ENCODE measurements around the gene GATA6. TPM values are rescaled to one million over a fixed set of nuclear protein-coding genes. Genes with fewer than 3 reads are reported as not detected.

GATA6 gene
- total and polyA plus RNA-seq, 10 of the 15 experiments (the other 5 are each of a cell fraction or from before 2014, with no cell fraction given), result 0.04 to 0.05 TPM; not detected in 8

DNA sequence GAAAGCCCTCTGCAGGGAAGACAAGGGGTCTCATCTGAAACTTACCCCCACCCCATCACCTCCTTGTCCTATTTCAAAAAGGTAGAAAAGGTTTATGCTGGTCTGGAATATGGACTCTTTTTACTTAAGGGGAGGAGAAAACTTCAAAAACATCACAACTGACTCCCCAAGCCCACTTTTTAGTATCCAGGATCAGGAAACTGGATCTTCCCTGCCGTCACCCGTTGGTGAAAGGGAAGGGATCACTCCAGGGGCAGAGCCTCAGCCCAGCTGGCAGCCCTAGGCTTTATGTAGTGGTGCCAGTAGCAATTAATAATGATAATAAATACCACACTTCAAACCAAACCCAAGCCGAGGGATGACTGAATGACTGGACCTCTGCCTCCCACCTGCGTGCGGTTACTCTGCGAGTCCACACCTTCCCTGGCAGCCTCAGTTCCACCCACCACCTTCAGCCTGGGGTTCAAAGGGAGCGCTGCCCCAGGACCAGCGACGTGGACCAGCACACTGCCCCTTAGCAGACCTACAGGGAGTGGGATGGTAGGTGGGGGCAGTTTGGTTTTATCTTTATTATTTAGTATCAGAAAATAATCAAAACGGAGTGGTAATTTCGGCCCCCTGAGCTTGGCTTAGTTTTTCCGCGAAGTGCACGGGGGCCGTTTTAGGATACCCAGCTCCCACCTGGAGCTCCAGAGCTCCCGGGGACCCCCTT, 4.9 kb upstream of the GATA6 start:
- ChIA-PET CTCF (interaction anchor here (0.5 kb wide), 1 partner anchor 91 kb away, joined by 5 read pairs; no protein-coding TSS in a partner anchor), SMC1A (ENCODE audit: uncharacterized antibody, unreplicated experiment) (no interaction called here), RAD21 (ENCODE audit: unreplicated experiment) (no interaction called here), POLR2A (no interaction called here)
- H3K9ac ChIP-seq (ENCODE audit: control insufficient read depth, insufficient read depth, low read length), result no peak overlapping the region
- no TSS peak for BruUV-seq (replicated peaks)
- H3K79me2 ChIP-seq (ENCODE audit: control insufficient read depth, insufficient read depth, low read length), result no peaks in the 10 kb centered on the region
- H3K27ac ChIP-seq (ENCODE audit: control insufficient read depth, insufficient read depth), result no peak overlapping the region
- peaks cover 6 to 12% of the 10 kb centered on the region in 2 experiments; a peak in 3 of 4 replicates for H3K27me3 ChIP-seq (replicated peaks in 1 of 2; ENCODE audit: control insufficient read depth in 2 of 2, insufficient read depth in 2 of 2, low read length in 1 of 2)
- H3K4me1 ChIP-seq (ENCODE audit: control insufficient read depth, insufficient read depth, low read length), result no peaks in the 10 kb centered on the region
- WGBS (ENCODE audit: insufficient coverage, insufficient replicate concordance, low lambda C conversion rate, missing lambda C conversion rate), result 61% methylated on average over 16 of the region's 16 CpGs
- no peak overlapping the region for H2AFZ ChIP-seq (ENCODE audit: control insufficient read depth, low read depth, low read length)
- H3K36me3 ChIP-seq (ENCODE audit: control insufficient read depth in 2 of 2, insufficient read depth in 2 of 2, low read length in 1 of 2), result no peaks in the 10 kb centered on the region
- DNase-seq (ENCODE audit: low read depth, low spot score), result no peak
- in situ Hi-C loops (cut with MboI), result no loop called here
- no peak overlapping the region for H3K4me2 ChIP-seq (ENCODE audit: control insufficient read depth, insufficient read depth)
- H4K20me1 ChIP-seq (ENCODE audit: control insufficient read depth, insufficient read depth), result no peaks in the 10 kb centered on the region
- intact Hi-C loops (cut with micrococcal nuclease; ENCODE audit: unreplicated experiment), result no loop called here
- H3K4me3 ChIP-seq, result no peak overlapping the region
- H3K9me3 ChIP-seq (replicated peaks; ENCODE audit: control insufficient read depth, insufficient read depth, low read length), result no peaks in the 10 kb centered on the region; the same call in 2 of the 3 replicates
- ATAC-seq, result no peak
- no peak for FAIRE-seq
- TF ChIP-seq, protein P1, sequence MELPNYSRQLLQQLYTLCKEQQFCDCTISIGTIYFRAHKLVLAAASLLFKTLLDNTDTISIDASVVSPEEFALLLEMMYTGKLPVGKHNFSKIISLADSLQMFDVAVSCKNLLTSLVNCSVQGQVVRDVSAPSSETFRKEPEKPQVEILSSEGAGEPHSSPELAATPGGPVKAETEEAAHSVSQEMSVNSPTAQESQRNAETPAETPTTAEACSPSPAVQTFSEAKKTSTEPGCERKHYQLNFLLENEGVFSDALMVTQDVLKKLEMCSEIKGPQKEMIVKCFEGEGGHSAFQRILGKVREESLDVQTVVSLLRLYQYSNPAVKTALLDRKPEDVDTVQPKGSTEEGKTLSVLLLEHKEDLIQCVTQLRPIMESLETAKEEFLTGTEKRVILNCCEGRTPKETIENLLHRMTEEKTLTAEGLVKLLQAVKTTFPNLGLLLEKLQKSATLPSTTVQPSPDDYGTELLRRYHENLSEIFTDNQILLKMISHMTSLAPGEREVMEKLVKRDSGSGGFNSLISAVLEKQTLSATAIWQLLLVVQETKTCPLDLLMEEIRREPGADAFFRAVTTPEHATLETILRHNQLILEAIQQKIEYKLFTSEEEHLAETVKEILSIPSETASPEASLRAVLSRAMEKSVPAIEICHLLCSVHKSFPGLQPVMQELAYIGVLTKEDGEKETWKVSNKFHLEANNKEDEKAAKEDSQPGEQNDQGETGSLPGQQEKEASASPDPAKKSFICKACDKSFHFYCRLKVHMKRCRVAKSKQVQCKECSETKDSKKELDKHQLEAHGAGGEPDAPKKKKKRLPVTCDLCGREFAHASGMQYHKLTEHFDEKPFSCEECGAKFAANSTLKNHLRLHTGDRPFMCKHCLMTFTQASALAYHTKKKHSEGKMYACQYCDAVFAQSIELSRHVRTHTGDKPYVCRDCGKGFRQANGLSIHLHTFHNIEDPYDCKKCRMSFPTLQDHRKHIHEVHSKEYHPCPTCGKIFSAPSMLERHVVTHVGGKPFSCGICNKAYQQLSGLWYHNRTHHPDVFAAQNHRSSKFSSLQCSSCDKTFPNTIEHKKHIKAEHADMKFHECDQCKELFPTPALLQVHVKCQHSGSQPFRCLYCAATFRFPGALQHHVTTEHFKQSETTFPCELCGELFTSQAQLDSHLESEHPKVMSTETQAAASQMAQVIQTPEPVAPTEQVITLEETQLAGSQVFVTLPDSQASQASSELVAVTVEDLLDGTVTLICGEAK (IDR thresholded peaks at IDR 0.05; ENCODE audit: borderline replicate concordance), result no peak
- TF ChIP-seq RELA (IDR thresholded peaks at IDR 0.05; ENCODE audit: borderline replicate concordance, partially characterized antibody) (no peak), POLR2AphosphoS2 (IDR thresholded peaks at IDR 0.05; ENCODE audit: low read depth, low read length) (no peak), CHD4 (IDR thresholded peaks at IDR 0.05) (no peak), HDAC6 (IDR thresholded peaks at IDR 0.05; ENCODE audit: unreplicated experiment) (no peak)
- TF ChIP-seq, protein P2, sequence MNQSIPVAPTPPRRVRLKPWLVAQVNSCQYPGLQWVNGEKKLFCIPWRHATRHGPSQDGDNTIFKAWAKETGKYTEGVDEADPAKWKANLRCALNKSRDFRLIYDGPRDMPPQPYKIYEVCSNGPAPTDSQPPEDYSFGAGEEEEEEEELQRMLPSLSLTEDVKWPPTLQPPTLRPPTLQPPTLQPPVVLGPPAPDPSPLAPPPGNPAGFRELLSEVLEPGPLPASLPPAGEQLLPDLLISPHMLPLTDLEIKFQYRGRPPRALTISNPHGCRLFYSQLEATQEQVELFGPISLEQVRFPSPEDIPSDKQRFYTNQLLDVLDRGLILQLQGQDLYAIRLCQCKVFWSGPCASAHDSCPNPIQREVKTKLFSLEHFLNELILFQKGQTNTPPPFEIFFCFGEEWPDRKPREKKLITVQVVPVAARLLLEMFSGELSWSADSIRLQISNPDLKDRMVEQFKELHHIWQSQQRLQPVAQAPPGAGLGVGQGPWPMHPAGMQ (IDR thresholded peaks at IDR 0.05; ENCODE audit: borderline replicate concordance), result no peak
- TF ChIP-seq, protein P3, sequence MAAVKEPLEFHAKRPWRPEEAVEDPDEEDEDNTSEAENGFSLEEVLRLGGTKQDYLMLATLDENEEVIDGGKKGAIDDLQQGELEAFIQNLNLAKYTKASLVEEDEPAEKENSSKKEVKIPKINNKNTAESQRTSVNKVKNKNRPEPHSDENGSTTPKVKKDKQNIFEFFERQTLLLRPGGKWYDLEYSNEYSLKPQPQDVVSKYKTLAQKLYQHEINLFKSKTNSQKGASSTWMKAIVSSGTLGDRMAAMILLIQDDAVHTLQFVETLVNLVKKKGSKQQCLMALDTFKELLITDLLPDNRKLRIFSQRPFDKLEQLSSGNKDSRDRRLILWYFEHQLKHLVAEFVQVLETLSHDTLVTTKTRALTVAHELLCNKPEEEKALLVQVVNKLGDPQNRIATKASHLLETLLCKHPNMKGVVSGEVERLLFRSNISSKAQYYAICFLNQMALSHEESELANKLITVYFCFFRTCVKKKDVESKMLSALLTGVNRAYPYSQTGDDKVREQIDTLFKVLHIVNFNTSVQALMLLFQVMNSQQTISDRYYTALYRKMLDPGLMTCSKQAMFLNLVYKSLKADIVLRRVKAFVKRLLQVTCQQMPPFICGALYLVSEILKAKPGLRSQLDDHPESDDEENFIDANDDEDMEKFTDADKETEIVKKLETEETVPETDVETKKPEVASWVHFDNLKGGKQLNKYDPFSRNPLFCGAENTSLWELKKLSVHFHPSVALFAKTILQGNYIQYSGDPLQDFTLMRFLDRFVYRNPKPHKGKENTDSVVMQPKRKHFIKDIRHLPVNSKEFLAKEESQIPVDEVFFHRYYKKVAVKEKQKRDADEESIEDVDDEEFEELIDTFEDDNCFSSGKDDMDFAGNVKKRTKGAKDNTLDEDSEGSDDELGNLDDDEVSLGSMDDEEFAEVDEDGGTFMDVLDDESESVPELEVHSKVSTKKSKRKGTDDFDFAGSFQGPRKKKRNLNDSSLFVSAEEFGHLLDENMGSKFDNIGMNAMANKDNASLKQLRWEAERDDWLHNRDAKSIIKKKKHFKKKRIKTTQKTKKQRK (IDR thresholded peaks at IDR 0.05; ENCODE audit: low read depth, low read length), result no peak
- TF ChIP-seq, protein P4, sequence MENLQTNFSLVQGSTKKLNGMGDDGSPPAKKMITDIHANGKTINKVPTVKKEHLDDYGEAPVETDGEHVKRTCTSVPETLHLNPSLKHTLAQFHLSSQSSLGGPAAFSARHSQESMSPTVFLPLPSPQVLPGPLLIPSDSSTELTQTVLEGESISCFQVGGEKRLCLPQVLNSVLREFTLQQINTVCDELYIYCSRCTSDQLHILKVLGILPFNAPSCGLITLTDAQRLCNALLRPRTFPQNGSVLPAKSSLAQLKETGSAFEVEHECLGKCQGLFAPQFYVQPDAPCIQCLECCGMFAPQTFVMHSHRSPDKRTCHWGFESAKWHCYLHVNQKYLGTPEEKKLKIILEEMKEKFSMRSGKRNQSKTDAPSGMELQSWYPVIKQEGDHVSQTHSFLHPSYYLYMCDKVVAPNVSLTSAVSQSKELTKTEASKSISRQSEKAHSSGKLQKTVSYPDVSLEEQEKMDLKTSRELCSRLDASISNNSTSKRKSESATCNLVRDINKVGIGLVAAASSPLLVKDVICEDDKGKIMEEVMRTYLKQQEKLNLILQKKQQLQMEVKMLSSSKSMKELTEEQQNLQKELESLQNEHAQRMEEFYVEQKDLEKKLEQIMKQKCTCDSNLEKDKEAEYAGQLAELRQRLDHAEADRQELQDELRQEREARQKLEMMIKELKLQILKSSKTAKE (IDR thresholded peaks at IDR 0.05; ENCODE audit: low read depth, poor library complexity, severe bottlenecking), result no peak
- TF ChIP-seq, protein P5, sequence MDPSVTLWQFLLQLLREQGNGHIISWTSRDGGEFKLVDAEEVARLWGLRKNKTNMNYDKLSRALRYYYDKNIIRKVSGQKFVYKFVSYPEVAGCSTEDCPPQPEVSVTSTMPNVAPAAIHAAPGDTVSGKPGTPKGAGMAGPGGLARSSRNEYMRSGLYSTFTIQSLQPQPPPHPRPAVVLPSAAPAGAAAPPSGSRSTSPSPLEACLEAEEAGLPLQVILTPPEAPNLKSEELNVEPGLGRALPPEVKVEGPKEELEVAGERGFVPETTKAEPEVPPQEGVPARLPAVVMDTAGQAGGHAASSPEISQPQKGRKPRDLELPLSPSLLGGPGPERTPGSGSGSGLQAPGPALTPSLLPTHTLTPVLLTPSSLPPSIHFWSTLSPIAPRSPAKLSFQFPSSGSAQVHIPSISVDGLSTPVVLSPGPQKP (IDR thresholded peaks at IDR 0.05; ENCODE audit: low read depth, low read length), result no peak

All from GM12878 (cell line).